ENCODE results near the gene GNAL.

DNA sequence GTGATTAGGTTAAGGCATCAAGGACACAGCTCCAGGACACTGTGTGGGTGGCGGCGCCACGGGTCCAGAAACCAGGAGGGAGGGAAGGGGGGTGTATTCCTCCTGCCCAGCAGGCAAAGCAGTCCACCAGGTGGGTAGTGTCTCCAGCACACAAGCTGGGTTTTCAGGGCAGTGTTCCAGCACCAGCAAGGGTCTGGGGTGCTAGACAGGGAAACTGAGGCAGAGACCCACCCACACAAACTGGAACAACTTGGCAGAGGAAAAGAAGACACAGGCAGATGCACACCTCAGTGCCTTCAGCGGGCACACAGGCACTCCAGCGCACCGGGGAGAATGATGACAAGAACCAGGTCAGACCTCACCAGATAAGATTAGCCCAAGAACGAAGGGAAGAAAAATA, 28.4 kb upstream of the GNAL start:
- TF ChIP-seq, protein P1, sequence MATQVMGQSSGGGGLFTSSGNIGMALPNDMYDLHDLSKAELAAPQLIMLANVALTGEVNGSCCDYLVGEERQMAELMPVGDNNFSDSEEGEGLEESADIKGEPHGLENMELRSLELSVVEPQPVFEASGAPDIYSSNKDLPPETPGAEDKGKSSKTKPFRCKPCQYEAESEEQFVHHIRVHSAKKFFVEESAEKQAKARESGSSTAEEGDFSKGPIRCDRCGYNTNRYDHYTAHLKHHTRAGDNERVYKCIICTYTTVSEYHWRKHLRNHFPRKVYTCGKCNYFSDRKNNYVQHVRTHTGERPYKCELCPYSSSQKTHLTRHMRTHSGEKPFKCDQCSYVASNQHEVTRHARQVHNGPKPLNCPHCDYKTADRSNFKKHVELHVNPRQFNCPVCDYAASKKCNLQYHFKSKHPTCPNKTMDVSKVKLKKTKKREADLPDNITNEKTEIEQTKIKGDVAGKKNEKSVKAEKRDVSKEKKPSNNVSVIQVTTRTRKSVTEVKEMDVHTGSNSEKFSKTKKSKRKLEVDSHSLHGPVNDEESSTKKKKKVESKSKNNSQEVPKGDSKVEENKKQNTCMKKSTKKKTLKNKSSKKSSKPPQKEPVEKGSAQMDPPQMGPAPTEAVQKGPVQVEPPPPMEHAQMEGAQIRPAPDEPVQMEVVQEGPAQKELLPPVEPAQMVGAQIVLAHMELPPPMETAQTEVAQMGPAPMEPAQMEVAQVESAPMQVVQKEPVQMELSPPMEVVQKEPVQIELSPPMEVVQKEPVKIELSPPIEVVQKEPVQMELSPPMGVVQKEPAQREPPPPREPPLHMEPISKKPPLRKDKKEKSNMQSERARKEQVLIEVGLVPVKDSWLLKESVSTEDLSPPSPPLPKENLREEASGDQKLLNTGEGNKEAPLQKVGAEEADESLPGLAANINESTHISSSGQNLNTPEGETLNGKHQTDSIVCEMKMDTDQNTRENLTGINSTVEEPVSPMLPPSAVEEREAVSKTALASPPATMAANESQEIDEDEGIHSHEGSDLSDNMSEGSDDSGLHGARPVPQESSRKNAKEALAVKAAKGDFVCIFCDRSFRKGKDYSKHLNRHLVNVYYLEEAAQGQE (IDR thresholded peaks at IDR 0.05) = no peak
- TF ChIP-seq, protein P2, sequence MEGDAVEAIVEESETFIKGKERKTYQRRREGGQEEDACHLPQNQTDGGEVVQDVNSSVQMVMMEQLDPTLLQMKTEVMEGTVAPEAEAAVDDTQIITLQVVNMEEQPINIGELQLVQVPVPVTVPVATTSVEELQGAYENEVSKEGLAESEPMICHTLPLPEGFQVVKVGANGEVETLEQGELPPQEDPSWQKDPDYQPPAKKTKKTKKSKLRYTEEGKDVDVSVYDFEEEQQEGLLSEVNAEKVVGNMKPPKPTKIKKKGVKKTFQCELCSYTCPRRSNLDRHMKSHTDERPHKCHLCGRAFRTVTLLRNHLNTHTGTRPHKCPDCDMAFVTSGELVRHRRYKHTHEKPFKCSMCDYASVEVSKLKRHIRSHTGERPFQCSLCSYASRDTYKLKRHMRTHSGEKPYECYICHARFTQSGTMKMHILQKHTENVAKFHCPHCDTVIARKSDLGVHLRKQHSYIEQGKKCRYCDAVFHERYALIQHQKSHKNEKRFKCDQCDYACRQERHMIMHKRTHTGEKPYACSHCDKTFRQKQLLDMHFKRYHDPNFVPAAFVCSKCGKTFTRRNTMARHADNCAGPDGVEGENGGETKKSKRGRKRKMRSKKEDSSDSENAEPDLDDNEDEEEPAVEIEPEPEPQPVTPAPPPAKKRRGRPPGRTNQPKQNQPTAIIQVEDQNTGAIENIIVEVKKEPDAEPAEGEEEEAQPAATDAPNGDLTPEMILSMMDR (IDR thresholded peaks at IDR 0.05; ENCODE audit: low read depth, low read length, missing input control) = no peak
- no peak for TF ChIP-seq SP1 (IDR thresholded peaks at IDR 0.05)
- no peak for TF ChIP-seq GABPA (IDR thresholded peaks at IDR 0.05 in 1 of 2, conservative IDR thresholded peaks at IDR 0.05 in 1 of 2)
- TF ChIP-seq NR2F2 (IDR thresholded peaks at IDR 0.05) = no peak
- TF ChIP-seq YY1 (IDR thresholded peaks at IDR 0.05) = no peak
- no peak for TF ChIP-seq JUND (IDR thresholded peaks at IDR 0.05)
- TF ChIP-seq, protein P3, sequence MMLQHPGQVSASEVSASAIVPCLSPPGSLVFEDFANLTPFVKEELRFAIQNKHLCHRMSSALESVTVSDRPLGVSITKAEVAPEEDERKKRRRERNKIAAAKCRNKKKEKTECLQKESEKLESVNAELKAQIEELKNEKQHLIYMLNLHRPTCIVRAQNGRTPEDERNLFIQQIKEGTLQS (IDR thresholded peaks at IDR 0.05) = no peak
- no peak for TF ChIP-seq TAF1 (conservative IDR thresholded peaks at IDR 0.05)
- TF ChIP-seq RAD21 (IDR thresholded peaks at IDR 0.05) = no peak
- TF ChIP-seq, protein P4, sequence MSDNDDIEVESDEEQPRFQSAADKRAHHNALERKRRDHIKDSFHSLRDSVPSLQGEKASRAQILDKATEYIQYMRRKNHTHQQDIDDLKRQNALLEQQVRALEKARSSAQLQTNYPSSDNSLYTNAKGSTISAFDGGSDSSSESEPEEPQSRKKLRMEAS (IDR thresholded peaks at IDR 0.05) = no peak
- TF ChIP-seq FOXA1 (IDR thresholded peaks at IDR 0.05) = no peak
- TF ChIP-seq EGR1 (IDR thresholded peaks at IDR 0.05; ENCODE audit: low read depth in 2 of 2) = no peak
- TF ChIP-seq, protein P5, sequence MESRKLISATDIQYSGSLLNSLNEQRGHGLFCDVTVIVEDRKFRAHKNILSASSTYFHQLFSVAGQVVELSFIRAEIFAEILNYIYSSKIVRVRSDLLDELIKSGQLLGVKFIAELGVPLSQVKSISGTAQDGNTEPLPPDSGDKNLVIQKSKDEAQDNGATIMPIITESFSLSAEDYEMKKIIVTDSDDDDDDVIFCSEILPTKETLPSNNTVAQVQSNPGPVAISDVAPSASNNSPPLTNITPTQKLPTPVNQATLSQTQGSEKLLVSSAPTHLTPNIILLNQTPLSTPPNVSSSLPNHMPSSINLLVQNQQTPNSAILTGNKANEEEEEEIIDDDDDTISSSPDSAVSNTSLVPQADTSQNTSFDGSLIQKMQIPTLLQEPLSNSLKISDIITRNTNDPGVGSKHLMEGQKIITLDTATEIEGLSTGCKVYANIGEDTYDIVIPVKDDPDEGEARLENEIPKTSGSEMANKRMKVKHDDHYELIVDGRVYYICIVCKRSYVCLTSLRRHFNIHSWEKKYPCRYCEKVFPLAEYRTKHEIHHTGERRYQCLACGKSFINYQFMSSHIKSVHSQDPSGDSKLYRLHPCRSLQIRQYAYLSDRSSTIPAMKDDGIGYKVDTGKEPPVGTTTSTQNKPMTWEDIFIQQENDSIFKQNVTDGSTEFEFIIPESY (IDR thresholded peaks at IDR 0.05) = no peak

All from liver (tissue), 3 donors.